SK-MEL-5 (cell line): ENCODE measurements around the gene IQCM. TPM values are rescaled to one million over a fixed set of nuclear protein-coding genes. Genes with fewer than 3 reads are reported as not detected.

Experiments
- DNase-seq: peaks from one replicate; pipeline ENCODE4 v3.0.0-alpha.2; 2016; ENCODE audit warnings: low read depth, low spot score
- in situ Hi-C: cut with HindIII; loops from 2 replicates; pipeline ENCODE4 v1.10.0; 2016; ENCODE audit warnings: low sequenced_read_pairs, high pct_unique_total_duplicates, low pct_unique_long_range_greater_than_20kb
- total RNA-seq: library from RNA; depleted of rRNA; stranded (reverse); fragments of >200 nt; shearing (Covaris generic); gene quantifications from 2 replicates; pipeline ENCODE4 v1.2.3, GENCODE V29; 2014

The IQCM gene
- total RNA-seq, 1 experiment from 2014 or later, result not detected

- no peak for DNase-seq
- in situ Hi-C loops, result no loop called here
These were observed 25.3 kb downstream of the IQCM start for GRCh38 chr4:149790172-149790907.

- in situ Hi-C loops, result no loop called here
- no peak for DNase-seq
These were observed 27.3 kb downstream of the IQCM start for GRCh38 chr4:149788300-149788699.

- no peak for DNase-seq
- in situ Hi-C loops, result no loop called here
These were observed 29.8 kb downstream of the IQCM start for GRCh38 chr4:149785696-149786431.

DNA sequence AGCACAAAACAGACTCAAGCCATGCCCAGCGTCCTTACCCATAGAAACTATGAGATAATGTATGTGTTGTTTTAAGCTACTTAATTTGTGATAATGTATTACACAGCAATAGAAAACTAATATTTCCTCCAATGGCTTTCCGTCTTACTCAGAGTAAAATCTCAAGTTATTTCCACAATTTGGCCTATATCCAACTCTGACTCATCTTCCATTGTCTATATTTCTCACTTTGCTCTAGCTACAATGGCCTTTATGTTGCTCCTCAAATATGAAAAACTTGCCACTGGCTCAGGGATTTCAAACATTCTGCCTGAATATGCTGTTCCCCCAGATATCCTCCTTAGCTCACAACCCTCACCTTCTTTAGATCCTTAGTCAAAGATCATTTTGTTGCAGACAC is 31.6 kb downstream of the IQCM start:
- DNase-seq, result no peak
- in situ Hi-C loops, result no loop called here

GRCh38 chr4:149781150-149781549 is 34.5 kb downstream of the IQCM start:
- no peak for DNase-seq
- in situ Hi-C loops, result no loop called here

DNA sequence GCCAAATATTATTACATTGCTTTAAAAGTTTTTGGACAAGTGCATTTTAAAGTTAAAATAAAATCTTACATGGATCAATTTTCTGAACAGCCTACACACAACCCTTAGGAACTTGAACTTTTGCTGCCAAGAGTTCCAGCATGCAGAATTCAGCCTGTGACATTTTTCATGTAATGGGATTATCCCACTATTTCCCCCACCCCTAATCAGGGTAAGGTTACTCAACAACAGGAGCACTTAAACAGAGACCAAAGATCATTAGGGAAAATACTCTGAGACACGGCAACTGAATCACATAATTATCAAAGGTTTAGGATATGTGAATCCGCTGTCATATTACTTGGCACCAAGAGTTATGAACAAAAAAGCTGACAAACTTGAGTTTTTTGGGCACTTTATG is 47.2 kb downstream of the IQCM start:
- in situ Hi-C loops, result no loop called here
- DNase-seq, result no peak

GRCh38 chr4:149766135-149766534 is 49.5 kb downstream of the IQCM start:
- no peak for DNase-seq
- in situ Hi-C loops, result no loop called here

DNA sequence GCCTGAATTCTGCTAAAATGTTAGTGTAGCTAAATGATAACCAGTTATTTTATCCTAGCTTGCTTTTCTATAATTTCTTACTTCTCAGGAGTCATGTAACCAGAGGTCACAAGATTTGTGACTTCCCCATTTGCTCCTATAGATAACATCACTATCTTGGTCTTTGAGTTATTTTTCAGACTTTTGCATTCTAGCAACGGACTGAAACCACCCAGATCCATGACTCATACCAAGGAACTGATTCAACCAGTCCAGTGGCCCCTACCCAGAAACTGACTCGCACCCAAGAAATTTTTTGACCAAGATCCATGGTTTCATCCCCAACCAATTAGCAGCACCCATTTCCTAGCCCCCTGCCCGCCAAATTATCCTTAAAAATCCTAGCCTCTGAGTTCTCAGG is 50.0 kb downstream of the IQCM start:
- in situ Hi-C loops, result no loop called here
- no peak for DNase-seq

GRCh38 chr4:149755969-149756368 is 59.7 kb downstream of the IQCM start:
- in situ Hi-C loops, result no loop called here
- no peak for DNase-seq

GRCh38 chr4:149754526-149754925 is 61.1 kb downstream of the IQCM start:
- DNase-seq, result no peak
- in situ Hi-C loops, result no loop called here

- in situ Hi-C loops, result no loop called here
- DNase-seq, result no peak
These were observed 62.9 kb downstream of the IQCM start for GRCh38 chr4:149752729-149753128.

- DNase-seq, result no peak
- in situ Hi-C loops, result no loop called here
These were observed 64.5 kb downstream of the IQCM start for GRCh38 chr4:149751174-149751573.

DNA sequence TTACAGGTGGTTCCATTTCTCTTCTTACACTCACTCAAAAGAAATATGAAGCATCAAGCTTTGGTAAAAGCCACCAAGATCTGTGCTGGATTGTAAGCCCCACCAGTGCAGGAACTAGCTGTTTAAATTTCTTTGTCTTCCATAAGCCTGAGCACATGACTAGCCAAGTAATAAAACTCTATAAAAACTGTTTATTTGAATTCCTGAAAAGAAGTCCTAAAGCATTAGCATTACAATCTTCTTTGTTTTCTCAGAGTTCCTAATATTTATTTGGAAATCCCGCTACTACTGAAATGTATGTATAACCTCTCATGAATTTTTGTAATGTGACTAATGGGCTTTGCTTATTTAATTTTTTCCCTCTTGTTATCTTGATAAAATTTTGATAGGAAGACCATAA is 65.9 kb downstream of the IQCM start:
- in situ Hi-C loops, result no loop called here
- DNase-seq, result no peak

DNA sequence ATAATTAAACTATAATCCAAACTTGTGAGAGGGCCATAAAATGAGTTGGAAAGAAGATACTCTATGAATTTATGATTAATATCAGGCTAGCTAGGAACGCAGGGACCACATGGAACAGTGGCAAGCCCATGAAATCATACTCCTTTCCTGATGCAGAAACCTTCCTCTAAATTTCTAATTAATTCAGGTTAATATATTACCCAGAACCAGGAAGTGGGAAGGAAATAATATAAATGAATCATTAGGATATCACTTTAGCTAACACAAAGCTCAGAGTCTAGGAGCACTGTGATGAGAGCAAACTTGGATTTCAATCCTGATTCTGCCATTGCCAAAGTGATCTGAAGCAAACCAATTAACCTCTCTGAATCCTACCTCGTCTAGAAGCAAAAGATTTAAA is 68.0 kb downstream of the IQCM start:
- in situ Hi-C loops, result no loop called here
- no peak for DNase-seq

- in situ Hi-C loops, result no loop called here
- DNase-seq, result no peak
These were observed 69.4 kb downstream of the IQCM start for GRCh38 chr4:149746276-149746675.

DNA sequence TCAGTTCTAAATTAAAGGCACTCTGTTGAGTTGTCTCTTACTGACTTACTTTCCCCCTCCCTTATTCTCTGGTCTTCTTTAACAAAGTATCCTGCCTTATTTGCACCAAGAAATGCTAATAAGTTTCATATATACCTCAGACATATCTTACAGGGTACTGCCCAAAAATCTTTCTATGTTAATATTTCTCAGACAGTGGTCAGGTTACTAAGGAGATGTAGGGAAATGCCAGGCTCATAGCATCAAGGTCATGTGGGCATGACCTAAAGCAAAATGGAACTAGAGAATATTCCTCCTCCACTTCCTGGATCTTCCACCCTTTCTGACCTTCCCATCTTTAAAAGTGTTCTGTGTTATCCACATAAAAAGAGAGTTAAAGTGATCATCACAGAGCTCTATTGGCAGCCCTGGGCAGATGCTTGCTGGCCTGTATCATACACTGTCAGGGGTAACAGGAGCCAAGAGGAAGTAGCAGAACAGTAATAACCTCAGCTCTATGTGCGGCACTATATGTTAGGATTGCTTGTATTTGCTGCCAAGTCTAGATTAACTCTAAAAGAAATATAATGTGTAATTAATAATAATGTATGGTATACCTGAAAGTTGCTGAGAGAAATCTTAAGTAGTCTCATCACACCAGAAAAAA is 74.3 kb downstream of the IQCM start:
- DNase-seq, result no peak
- in situ Hi-C loops, result no loop called here

DNA sequence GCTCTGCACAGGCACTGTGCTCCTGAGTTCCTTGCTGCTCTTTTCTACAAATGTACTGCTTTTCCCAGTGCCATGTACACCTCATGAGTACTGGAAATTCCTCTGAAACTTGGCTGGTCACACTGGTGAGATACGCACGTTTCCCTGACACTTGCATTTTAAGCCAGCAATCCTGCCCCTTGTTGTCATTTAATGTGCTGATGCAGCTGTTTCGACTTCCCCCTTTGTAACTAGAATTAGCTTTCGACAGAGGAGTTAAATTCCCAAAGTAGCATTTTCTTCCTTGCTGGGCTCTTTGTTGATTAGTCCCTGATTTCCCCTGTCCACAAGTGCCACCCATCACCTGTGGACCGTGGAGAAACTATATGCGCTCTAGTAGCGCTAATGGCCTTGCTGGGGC is 77.5 kb downstream of the IQCM start:
- in situ Hi-C loops, result no loop called here
- DNase-seq, result no peak

DNA sequence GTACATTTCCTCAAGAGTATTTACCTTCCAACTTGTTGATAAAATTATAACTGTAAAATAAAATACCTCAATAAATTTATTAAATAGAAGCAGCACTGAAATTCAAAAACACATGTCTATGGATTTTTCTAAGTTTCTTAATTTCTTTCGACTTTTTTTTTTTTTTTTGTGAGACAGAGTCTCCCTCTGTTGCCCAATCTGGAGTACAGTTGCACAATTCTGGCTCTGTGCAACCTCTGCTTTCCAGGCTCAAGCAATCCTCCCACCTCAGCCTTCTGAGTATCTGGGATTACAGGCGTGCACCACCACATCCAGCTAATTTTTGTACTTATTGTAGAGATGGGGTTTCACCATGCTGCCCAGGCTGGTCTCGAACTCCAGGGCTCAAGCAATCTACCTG is 79.8 kb downstream of the IQCM start:
- in situ Hi-C loops, result no loop called here

GRCh38 chr4:149728444-149728843 is 87.2 kb downstream of the IQCM start:
- in situ Hi-C loops, result no loop called here

More for the DNA sequence above, 79.8 kb downstream of the IQCM start:
- peak; percentile 5 for DNase-seq

More at GRCh38 chr4:149728444-149728843, 87.2 kb downstream of the IQCM start:
- no peak for DNase-seq
